OCI-LY1 (cell line): ENCODE measurements around the gene ACRBP.

ENCODE experiments used
- H2AFZ ChIP-seq: fragments of 200-600 bp; sonication (generic), shearing (Covaris generic); 2 replicates; pipeline ENCODE4 v1.6.0; 2014; ENCODE audit warnings: antibody characterized with exemption, mild to moderate bottlenecking, low read length
- H3F3A ChIP-seq: fragments of 200-600 bp; sonication (generic), shearing (Covaris generic); 2 replicates; pipeline ENCODE4 v1.6.0; 2014; ENCODE audit warnings: mild to moderate bottlenecking, antibody characterized with exemption, low read length, moderate library complexity; ENCODE audit not compliant: insufficient read depth
- H3K27ac ChIP-seq: fragments of 200-600 bp; sonication (generic); 2 replicates; pipeline ENCODE4 v1.5.1; 2014; ENCODE audit warnings: low read length, mixed run types, mild to moderate bottlenecking, low read depth; ENCODE audit not compliant: poor library complexity, severe bottlenecking
- H3K27me3 ChIP-seq: fragments of 200-600 bp; sonication (generic); 2 replicates; pipeline ENCODE4 v1.6.0; 2014; ENCODE audit warnings: antibody characterized with exemption, mild to moderate bottlenecking, low read length, moderate library complexity; ENCODE audit not compliant: insufficient read depth
- H3K36me3 ChIP-seq: fragments of 200-600 bp; sonication (generic); 2 replicates; pipeline ENCODE4 v1.6.1; 2014; ENCODE audit warnings: mild to moderate bottlenecking, antibody characterized with exemption, low read length, moderate library complexity, mixed read lengths; ENCODE audit not compliant: insufficient read depth
- H3K4me1 ChIP-seq: fragments of 200-600 bp; sonication (generic); 2 replicates; pipeline ENCODE4 v1.5.1; 2014; ENCODE audit warnings: mild to moderate bottlenecking, low read length, moderate library complexity; ENCODE audit not compliant: insufficient read depth, severe bottlenecking
- H3K4me2 ChIP-seq: fragments of 200-600 bp; sonication (generic), shearing (Covaris generic); 2 replicates; pipeline ENCODE4 v1.6.1; 2014; ENCODE audit warnings: low read length
- H3K4me3 ChIP-seq: fragments of 200-600 bp; sonication (generic); 2 replicates; pipeline ENCODE4 v1.5.1; 2014; ENCODE audit warnings: low read length, low read depth, mild to moderate bottlenecking, mixed read lengths; ENCODE audit not compliant: poor library complexity, severe bottlenecking
- H3K79me2 ChIP-seq: fragments of 200-600 bp; shearing (Covaris generic); 2 replicates; pipeline ENCODE4 v1.6.1; 2016; ENCODE audit warnings: mixed run types, low read length, mixed read lengths; ENCODE audit not compliant: insufficient read depth
- H3K9ac ChIP-seq: fragments of 200-600 bp; sonication (generic), shearing (Covaris generic); 2 replicates; pipeline ENCODE4 v1.6.1; 2014; ENCODE audit warnings: mild to moderate bottlenecking, low read length, mixed read lengths
- H3K9me2 ChIP-seq: fragments of 200-600 bp; sonication (generic), shearing (Covaris generic); 2 replicates; pipeline ENCODE4 v1.6.1; 2014; ENCODE audit warnings: low read depth, mild to moderate bottlenecking, low read length, mixed read lengths
- H3K9me3 ChIP-seq: fragments of 200-600 bp; shearing (Covaris generic); 2 replicates; pipeline ENCODE4 v1.6.1; 2014; ENCODE audit warnings: low read length, mixed read lengths
- H4K20me1 ChIP-seq: fragments of 200-600 bp; sonication (generic), shearing (Covaris generic); 2 replicates; pipeline ENCODE4 v1.6.0; 2016; ENCODE audit warnings: mild to moderate bottlenecking, low read length; ENCODE audit not compliant: insufficient read depth
- EZH2 ChIP-seq: fragments of 200-600 bp; sonication (generic), shearing (Covaris generic); IDR thresholded peaks from 2 replicates; pipeline ENCODE4 v1.8.0; 2017; ENCODE audit warnings: borderline replicate concordance, mixed run types, mild to moderate bottlenecking, antibody characterized with exemption, low read length, moderate library complexity, mixed read lengths
- TF ChIP-seq, protein P1 (sequence below): fragments of 200-600 bp; sonication (generic), shearing (Covaris generic); IDR thresholded peaks from 2 replicates; pipeline ENCODE4 v1.5.1; 2017; ENCODE audit warnings: mild to moderate bottlenecking, antibody characterized with exemption, low read length, moderate library complexity, mixed read lengths

ACRBP gene

DNA sequence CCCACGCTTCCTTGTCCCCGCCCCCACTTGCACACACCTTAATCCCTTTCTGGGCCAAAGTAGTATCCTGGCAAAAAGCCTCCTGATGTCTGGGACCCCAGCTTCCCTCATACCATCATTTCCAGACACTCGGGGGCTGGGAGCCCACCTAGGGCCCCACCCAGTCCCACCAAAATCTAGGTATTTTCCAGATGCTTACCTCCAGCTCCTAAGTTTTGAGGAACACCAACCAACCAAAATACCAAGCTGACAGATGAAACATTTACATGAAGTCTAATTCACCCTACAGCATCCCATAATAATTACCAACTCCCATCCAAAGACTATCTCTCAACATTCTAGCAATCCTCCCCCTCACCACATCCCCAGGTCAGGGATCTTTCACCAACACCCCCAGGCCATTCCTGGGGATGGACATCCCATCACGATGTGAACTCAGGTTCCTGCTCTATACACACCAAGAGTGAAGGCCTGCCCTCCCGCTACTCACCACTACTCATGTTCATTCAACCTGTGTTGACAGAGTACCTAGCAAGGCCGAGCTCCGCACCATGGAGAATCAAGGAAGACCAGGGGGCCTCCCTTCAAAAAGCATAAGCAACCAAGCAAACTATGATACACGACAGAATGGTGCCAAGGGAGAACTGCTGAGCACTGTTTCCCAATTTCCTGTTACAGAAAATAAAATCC lies 38.5 kb downstream of the ACRBP start:
- no peaks in the 10 kb centered on the region; the same call in 1 of the 2 replicates for H4K20me1 ChIP-seq
- no peak for TF ChIP-seq EZH2
- TF ChIP-seq, protein P1, sequence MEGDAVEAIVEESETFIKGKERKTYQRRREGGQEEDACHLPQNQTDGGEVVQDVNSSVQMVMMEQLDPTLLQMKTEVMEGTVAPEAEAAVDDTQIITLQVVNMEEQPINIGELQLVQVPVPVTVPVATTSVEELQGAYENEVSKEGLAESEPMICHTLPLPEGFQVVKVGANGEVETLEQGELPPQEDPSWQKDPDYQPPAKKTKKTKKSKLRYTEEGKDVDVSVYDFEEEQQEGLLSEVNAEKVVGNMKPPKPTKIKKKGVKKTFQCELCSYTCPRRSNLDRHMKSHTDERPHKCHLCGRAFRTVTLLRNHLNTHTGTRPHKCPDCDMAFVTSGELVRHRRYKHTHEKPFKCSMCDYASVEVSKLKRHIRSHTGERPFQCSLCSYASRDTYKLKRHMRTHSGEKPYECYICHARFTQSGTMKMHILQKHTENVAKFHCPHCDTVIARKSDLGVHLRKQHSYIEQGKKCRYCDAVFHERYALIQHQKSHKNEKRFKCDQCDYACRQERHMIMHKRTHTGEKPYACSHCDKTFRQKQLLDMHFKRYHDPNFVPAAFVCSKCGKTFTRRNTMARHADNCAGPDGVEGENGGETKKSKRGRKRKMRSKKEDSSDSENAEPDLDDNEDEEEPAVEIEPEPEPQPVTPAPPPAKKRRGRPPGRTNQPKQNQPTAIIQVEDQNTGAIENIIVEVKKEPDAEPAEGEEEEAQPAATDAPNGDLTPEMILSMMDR: no peak
- no peak overlapping the region for H3K4me3 ChIP-seq
- H3K9ac ChIP-seq: no peak overlapping the region
- H3K36me3 ChIP-seq: peaks cover 19% of the 10 kb centered on the region; the same call in 1 of the 2 replicates
- H3F3A ChIP-seq: peaks cover 19% of the 10 kb centered on the region
- no peaks in the 10 kb centered on the region for H3K27me3 ChIP-seq
- H3K9me3 ChIP-seq: no peaks in the 10 kb centered on the region
- H3K27ac ChIP-seq: peak overlapping the region; percentile 68
- H3K4me1 ChIP-seq: peaks cover 53% of the 10 kb centered on the region
- H2AFZ ChIP-seq: no peak overlapping the region
- peaks cover 24% of the 10 kb centered on the region for H3K79me2 ChIP-seq
- no peaks in the 10 kb centered on the region for H3K9me2 ChIP-seq
- no peak overlapping the region for H3K4me2 ChIP-seq

DNA sequence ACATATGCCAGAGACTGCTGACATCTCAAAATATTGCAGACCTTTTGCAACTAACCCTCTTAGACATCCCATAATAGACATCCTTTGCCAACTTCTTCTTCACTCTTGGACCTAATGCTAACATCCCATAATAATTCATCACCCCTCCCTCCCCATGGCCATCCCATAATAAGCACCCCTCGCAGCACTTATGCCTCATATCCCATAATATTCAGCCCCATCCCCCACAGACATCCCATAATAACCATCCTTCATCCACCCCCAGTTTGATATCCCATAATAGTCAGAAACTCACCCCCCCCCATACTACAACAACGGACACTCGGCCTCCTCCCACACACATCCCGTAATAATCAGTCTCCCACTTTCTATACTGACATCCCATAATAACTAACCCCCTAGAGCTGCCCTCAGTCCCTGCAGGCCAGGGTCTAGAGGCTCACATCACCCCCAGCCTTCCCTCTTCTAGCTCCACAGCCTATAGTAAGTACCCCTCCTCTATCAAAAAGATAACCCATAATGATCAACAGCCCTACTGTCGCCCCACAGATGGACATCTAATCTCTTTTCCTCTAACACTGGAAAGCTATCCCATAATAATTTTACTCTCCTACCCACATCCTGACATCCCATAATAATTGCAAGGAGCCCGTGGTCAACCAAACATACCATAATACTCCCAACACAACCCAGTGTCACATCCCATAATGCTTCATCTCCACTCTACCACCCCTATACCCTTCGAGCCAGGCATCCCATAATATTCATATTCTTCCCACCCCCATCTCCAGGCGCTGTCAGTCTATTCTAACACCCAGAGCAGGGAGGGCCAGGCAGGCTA lies 39.3 kb downstream of the ACRBP start:
- H3K9ac ChIP-seq: no peak overlapping the region
- H3K36me3 ChIP-seq: peaks cover 24% of the 10 kb centered on the region; the same call in 1 of the 2 replicates
- no peak overlapping the region for H3K4me2 ChIP-seq
- H3K79me2 ChIP-seq: peaks cover 27% of the 10 kb centered on the region
- H3K27me3 ChIP-seq: no peaks in the 10 kb centered on the region
- no peaks in the 10 kb centered on the region for H3K9me2 ChIP-seq
- no peak overlapping the region for H2AFZ ChIP-seq
- H3F3A ChIP-seq: peaks cover 19% of the 10 kb centered on the region
- peaks cover 55% of the 10 kb centered on the region for H3K4me1 ChIP-seq
- no peaks in the 10 kb centered on the region; the same call in 1 of the 2 replicates for H4K20me1 ChIP-seq
- peak overlapping the region; percentile 68 for H3K27ac ChIP-seq
- H3K4me3 ChIP-seq: no peak overlapping the region
- no peaks in the 10 kb centered on the region for H3K9me3 ChIP-seq
- TF ChIP-seq, protein P1: no peak
- TF ChIP-seq EZH2: no peak

DNA sequence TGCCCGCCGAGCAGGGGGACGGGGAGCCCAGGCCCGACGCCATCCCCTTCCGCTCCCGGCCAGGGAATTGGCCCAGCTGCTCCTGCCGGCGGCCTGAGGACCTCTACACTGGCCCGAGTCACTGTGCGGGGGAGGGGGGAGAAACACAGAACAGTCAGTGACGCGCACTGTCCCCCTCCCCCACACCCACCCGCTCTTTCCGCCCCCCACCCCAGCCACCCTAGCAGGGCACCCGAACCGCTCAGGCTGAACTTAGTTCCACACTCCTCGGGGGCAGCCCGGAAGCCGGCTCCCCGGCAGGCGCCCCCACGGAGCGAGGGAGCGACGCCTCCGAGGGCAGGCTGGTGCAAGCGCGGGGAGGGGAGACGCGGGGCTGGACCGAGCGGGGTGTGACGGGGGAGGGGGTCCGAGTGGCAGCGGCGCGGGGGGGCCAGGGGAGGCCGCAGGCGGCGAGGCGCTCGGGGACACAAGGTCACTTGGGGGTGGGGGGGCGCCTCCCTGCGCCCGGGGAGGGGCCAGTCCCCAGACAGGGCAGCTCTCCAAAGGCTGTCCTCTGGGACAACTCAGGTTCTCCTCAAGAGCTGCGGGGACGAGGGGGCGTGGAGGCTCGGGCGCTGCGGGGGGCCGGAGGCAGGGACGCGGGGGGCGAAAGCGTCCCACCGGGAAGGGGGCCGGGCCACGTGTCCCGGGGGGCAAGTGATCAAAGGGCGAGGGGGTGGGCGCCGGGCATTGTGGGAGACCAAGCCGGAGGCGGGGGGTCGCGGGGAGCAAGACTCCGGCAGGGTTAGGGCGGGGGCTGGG lies 40.7 kb downstream of the ACRBP start:
- H3K27ac ChIP-seq: peak overlapping the region; percentile 58
- no peak overlapping the region for H2AFZ ChIP-seq
- peaks cover 47% of the 10 kb centered on the region for H3K4me1 ChIP-seq

More for the DNA sequence above, 40.7 kb downstream of the ACRBP start:
- no peak for TF ChIP-seq EZH2
- TF ChIP-seq, protein P1: no peak
- Histone ChIP-seq H3K9me2 (no peaks in the 10 kb centered on the region), H3F3A (peaks cover 19% of the 10 kb centered on the region), H3K9me3 (no peaks in the 10 kb centered on the region), H3K27me3 (no peaks in the 10 kb centered on the region), H4K20me1 (no peaks in the 10 kb centered on the region; the same call in 1 of the 2 replicates), H3K4me3 (peak overlapping the region; percentile 83), H3K9ac (peak overlapping the region; percentile 79), H3K4me2 (peak overlapping the region; percentile 93), H3K79me2 (peaks cover 27% of the 10 kb centered on the region), H3K36me3 (peaks cover 39% of the 10 kb centered on the region)
